ENCODE results near the gene MTHFSD.

The MTHFSD gene

GRCh38 chr16:86549076-86549892 lies 5.8 kb downstream of the MTHFSD start:
- no peak for DNase-seq

- no peak for DNase-seq
These were observed 7.7 kb downstream of the MTHFSD start for GRCh38 chr16:86547286-86547685.

- DNase-seq: no peak
These were observed 8.4 kb downstream of the MTHFSD start for GRCh38 chr16:86546638-86547013.

- DNase-seq: no peak
These were observed 8.9 kb downstream of the MTHFSD start for GRCh38 chr16:86545954-86546637.

GRCh38 chr16:86545481-86545880 lies 9.6 kb downstream of the MTHFSD start:
- no peak for DNase-seq

- DNase-seq: no peak
These were observed 12.0 kb downstream of the MTHFSD start for GRCh38 chr16:86542756-86543750.

- DNase-seq: no peak
These were observed 13.5 kb downstream of the MTHFSD start for GRCh38 chr16:86541560-86541959.

GRCh38 chr16:86540894-86541293 lies 14.1 kb downstream of the MTHFSD start:
- DNase-seq: no peak

GRCh38 chr16:86538196-86538780 lies 16.7 kb downstream of the MTHFSD start:
- no peak for DNase-seq

- no peak for DNase-seq
These were observed 17.5 kb downstream of the MTHFSD start for GRCh38 chr16:86537486-86537885.

- no peak for DNase-seq
These were observed 18.4 kb downstream of the MTHFSD start for GRCh38 chr16:86536621-86537020.

- no peak for DNase-seq
These were observed 20.0 kb downstream of the MTHFSD start for GRCh38 chr16:86534779-86535615.

GRCh38 chr16:86533767-86534351 lies 21.2 kb downstream of the MTHFSD start:
- no peak for DNase-seq

GRCh38 chr16:86533076-86533475 lies 22.0 kb downstream of the MTHFSD start:
- no peak for DNase-seq

- DNase-seq: no peak
These were observed 22.6 kb downstream of the MTHFSD start for GRCh38 chr16:86532526-86532815.

GRCh38 chr16:86531641-86532525 lies 23.2 kb downstream of the MTHFSD start:
- no peak for DNase-seq

GRCh38 chr16:86531191-86531545 lies 23.9 kb downstream of the MTHFSD start:
- no peak for DNase-seq

- no peak for DNase-seq
These were observed 24.5 kb downstream of the MTHFSD start for GRCh38 chr16:86530251-86531190.

- DNase-seq: no peak
These were observed 25.9 kb downstream of the MTHFSD start for GRCh38 chr16:86529160-86529559.
